HPDE6-E6E7 (cell line): ENCODE results near the gene ABCG1.

Experiments used
- DNase-seq: peaks from one replicate; pipeline ENCODE4 v3.0.0; 2011; ENCODE audit warnings: missing footprints; ENCODE audit errors: extremely low spot score

Gene ABCG1

DNA sequence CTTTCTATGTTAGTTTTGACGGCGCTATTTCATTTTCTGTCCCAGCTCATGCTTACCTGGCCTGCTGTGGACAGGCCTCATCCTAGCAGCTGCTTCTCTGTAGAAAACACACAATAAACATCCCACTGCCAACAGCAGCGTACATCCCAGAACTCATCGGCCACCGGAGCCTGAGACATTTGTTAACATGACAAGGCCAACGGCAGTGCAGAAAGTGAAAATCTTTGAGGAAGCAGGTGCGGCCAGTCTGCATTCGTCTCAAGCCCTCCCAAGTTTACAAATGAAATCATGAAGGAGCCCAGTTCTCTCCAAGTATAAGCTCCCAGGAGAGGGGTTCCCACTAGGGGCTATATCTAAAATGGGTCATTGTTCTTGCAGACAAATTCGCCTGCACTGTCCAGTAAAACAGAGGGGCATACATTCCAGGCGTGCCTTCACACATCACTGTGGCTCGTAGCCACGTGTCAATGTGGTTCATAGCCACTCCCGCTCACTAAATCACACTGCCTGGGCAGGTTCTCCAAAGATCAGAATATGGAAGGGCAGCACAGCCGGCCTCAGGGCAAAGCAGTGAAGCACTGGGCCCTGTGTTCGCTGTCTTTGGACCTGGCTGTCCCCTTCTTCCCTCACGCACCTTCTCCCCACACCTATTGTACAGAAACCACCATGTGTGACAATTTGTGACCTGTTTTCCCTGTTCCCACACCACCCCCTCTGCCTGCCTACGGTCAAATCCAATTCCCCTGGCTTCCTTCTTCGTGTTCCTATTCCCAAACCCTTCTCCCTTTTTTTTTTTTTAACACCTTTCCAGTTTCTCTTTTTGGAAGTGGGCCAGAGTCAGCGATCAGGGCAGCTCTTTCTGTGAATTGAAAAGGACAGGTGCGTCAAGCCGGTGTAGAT lies 27.0 kb upstream of the ABCG1 start:
- DNase-seq = no peak

GRCh38 chr21:42193131-42193671 lies 25.7 kb upstream of the ABCG1 start:
- no peak for DNase-seq

DNA sequence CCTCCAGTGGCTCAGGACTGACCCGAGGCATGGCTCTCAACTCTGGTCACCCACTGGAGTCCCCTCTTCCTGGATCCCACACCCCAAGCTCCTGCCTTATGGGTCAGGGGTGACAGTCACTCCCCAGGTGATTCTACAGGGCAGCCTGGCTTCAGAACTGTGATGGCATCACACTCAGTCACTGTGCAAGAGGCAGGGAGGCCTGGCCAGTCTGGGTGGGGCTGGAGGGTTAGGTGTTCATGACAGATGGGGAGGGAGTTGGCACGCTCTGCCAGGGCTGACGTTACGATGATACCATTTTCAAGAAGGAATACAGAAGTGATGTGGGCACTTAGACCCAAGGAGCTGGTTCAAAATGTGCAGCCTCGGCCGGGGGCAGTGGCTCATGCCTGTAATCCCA lies 25.2 kb upstream of the ABCG1 start:
- no peak for DNase-seq

DNA sequence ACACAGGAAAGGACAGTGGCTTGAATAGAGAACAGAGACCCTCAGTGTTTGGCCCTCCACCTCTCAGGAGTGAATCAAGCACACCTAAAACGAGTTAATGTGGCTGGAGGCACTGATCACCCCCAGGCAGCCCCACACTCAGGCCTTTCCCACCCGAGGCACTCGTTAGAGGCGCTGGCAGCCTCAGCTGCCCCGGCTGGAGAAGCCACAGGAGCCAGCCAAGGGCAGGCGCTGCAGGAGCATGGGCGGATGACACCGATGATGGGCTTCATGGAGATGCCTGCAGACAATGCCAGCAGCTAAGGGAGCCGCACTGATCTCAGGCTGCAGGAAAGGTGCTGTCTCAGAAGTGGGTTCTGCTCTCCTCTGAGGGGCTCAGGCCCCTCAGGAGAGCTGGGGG lies 24.1 kb upstream of the ABCG1 start:
- DNase-seq = no peak

DNA sequence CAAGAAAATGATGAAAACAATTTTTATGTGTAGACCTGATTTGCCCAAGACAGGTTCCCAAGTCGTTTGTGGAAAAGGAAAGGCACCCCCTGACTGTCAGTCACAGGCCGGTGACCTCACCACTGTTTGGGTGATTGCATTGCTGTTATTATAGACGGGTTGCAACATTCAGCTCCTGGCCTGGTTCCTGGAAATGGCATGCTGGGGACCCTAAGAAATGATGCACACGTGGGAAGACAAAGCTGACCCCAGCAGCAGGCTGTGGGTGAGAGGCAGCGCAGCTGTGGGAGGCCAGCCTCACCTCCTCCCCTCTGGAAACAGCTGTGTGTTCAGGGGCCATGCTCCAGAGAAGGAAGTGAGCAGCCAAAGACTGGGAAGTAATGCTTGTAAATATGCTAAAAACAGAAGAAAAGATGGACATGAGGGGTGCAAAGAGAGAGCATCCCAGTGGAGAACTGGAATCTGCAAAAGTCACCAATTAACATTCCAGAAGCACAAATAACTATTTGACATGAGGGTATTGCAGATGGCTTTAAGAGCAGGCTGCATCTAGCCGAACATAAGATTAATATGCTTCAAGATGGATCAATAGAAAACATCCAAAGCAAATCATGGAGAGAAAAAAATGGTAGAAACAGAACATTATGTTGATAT lies 23.4 kb upstream of the ABCG1 start:
- no peak for DNase-seq

DNA sequence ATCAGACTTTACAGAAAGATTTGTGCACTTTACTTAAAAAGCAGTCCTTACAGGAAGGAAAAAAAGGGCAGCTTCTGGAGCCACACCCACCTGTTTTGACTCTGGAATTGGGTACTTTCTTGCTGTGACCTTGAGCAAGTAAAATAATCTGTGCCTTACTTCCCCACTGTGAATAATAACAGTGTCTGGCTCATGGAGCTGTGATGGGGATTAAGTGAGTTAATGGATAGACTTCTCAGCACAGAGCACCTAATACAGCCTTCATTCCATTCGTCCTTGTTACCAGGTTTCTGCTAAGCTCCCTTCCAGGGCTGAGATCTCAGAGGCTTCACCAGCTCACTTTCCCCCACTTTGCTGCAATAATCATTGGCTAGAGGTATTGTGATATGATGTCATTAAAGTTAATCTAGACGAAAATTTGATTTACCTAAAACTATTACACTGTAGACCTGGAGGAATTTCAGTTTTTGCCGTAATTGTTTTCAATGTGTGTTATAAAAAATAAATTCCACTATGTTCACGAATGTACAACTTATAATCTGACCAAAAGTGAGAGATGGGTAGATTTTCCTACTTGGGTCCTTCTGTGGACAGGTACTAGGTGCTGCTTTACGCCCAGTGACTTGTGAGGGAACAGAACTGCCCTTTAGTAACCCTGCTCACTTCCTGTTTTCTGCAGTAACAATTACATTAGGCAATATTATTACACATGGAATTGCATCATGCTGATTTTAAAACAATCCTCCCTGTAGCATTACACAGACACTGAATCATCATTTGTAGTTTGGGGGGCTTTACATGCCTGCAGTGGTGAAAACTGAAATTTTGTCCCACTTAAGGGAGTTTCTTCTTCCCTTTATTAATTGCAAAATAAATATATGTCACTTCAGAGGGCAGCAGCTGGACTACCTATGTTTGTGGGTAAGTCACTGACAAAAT lies 19.7 kb upstream of the ABCG1 start:
- DNase-seq = peak; percentile 61

DNA sequence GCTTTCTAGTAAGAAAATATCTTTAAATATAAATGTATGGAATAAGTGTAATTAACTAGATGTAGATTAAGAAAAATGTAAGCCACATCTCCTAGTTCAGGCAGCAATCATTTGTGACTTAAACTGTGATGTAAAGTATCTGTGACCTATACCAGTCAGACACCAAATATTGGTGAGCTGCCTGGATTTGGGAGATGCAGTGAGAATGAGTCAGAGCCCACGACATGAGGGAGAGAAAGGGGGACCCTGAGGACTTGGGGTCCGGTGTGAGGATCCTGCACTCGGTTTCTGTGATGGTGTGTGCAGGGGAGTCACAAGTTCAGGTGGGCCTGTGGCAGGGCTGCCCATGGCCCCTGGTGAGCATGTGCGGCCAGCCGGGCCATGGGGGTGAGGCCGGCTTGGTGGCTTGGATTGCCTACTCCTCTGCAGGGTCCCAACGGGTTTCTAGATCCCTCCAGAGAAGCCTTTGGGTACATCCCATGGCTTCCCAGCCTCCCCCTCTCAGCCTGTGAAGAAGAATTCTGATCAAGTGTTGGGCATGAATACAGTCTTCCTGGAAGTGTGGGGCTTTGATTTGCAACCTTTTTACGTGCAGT lies 19.0 kb upstream of the ABCG1 start:
- no peak for DNase-seq

DNA sequence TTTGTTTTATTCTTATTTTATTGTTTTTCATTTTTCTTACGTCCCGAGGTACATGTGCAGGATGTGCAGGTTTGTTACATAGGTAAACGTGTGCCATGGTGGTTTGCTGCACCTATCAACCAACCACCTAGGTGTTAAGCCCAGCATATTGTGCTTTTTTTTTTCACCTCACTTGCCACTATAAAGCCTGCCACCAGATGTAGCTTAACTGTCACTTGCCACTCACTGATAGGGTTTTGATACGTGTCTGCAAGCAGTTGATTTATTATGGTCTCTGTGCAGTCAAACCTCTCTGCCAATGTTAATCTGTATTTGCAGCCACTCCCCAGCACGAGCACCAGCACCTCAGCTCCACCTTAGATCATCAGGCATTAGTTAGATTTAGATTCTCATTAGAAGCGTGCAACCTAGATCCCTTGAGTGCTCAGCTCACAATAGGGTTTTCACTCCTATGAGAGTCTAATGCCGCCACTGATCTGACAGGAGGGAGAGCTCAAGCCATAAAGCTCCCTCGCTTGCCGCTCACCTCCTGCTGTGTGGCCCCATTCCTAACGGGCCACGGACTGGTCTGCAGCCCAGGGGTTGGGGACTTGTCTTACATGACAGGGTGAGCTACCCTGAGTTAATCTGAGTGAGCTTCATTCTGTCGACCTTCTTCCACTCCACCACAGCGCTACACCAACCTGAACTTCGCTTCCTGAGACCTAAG lies 17.9 kb upstream of the ABCG1 start:
- no peak for DNase-seq

GRCh38 chr21:42201615-42202161 lies 17.3 kb upstream of the ABCG1 start:
- DNase-seq = no peak

- DNase-seq = no peak
Measured at GRCh38 chr21:42202321-42202720, 16.6 kb upstream of the ABCG1 start.

GRCh38 chr21:42203321-42203720 lies 15.6 kb upstream of the ABCG1 start:
- DNase-seq = no peak

DNA sequence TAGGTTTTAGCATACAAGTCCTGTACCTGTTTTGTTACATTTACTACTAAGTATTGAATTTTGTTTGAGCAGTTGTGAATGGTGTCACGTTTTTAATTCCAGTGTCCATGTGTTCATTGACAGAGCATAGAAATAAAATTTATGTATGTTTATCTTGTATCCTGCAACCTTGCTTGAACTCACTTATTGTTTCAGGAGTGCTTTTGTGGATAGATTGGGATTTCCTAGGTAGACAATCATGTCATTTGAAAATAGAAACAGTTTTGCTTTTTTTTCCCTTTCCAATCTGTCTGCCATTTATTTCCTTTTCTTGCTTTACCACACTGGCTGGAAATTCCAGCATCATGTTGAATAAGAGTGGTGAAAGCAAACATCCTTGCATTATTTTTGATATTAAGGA lies 15.0 kb upstream of the ABCG1 start:
- DNase-seq = no peak

DNA sequence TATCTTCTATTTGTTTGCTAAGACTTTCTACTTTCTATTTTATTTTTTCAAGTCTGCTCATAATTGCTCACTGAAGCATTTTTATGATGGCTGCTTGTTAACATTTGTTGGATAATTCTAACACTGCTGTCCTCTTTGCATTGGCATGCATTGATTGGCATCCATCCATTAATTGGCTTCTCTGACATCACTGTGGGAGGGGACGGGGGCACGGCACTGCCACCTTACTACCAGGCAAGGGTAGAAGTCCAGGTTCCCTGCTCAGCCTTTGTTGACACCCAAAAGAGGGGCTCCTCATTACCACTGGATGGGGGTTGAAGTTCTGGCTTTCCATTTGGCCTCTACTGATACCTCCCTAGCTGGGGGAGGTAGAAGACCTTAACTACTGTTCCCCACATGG lies 11.5 kb upstream of the ABCG1 start:
- DNase-seq = no peak

- DNase-seq = no peak
Measured at GRCh38 chr21:42208036-42208435, 10.9 kb upstream of the ABCG1 start.

DNA sequence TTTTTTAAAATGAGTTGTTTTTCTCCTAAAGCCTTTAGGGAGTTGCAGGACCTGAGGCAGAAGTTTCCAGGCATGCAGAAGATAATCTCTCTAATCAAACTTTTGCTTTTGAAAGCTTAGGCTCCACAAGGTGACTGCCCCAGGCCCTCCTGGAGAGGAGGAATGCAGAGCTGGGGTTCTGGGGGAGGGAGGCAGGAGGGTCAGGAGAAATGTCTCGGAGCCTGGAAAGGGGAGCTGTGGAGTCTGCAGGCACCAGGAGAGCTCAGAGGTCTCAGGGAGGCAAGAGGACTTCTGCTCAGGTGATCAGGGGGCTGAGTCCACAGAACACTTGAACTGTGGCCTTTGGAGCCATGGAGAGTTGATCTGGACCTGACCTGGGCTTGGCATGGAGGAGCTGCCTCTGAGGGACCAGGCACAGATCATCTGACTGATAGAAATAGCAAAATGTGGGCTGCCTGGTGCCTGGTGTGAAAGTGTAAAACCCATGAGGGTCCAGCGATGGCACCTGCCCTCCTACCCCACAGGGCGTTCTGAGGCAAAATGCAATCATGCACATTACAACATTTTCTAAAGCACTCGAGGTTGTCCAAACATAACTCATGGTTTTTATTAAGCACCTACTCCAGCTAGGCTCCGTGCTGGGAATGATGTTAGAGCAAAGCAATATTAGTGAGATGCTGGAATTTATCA lies 10.0 kb upstream of the ABCG1 start:
- DNase-seq = no peak

GRCh38 chr21:42209801-42210479 lies 9.0 kb upstream of the ABCG1 start:
- DNase-seq = no peak

DNA sequence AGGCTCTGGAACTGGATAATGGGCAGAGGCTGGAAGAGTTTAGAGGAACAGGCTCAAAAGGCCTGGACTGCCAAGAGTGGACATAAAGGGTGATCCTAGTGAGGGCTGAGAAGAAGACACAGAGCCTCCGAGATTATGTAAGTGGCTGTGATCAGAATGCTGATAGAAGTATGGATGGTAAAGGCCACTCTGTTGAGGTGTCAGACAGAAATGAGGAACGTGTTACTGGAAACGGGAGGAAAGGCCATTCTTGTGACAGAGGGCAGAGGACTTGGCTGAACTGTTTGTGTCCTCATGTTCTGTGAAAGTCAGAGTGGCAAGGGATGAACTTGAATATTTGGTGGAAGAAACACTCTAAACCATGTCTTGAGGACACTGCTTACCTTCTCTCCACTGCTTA lies 6.7 kb upstream of the ABCG1 start:
- DNase-seq = no peak

- no peak for DNase-seq
Measured at GRCh38 chr21:42213082-42213774, 5.7 kb upstream of the ABCG1 start.
